Hematopoietic multipotent progenitor cell (in vitro differentiated cells): Measurements from ENCODE around the gene HEY2. TPM values are rescaled to one million over a fixed set of nuclear protein-coding genes. Genes with fewer than 3 reads are reported as not detected.

ENCODE experiments used
- total RNA-seq: library from RNA; depleted of rRNA; stranded (reverse); fragments of >200 nt; gene quantifications from one replicate; pipeline ENCODE4 v1.2.3, GENCODE V29; 2012

HEY2 gene
- total RNA-seq, 1 donor: not detected

Other genes with a start within 250 kb of the HEY2 start
- 105 TPM for gene NCOA7, start 41.3 kb downstream of the HEY2 start, total RNA-seq
- 10.2 TPM for gene HINT3, start 207.1 kb downstream of the HEY2 start, total RNA-seq
- gene TRMT11, start 236.9 kb downstream of the HEY2 start, total RNA-seq: 12.1 TPM